HG02938 (cell line): ENCODE data around the gene UQCRFS1.

Experiments
- ATAC-seq: cut with Tn5 transposase; IDR thresholded peaks from one replicate; pipeline ENCODE4 v1.9.1; 2021; ENCODE audit warnings: mild to moderate bottlenecking, moderate library complexity; ENCODE audit not compliant: unreplicated experiment

The UQCRFS1 gene

GRCh38 chr19:29170554-29170953 is 42.4 kb downstream of the UQCRFS1 start:
- ATAC-seq, result no peak

DNA sequence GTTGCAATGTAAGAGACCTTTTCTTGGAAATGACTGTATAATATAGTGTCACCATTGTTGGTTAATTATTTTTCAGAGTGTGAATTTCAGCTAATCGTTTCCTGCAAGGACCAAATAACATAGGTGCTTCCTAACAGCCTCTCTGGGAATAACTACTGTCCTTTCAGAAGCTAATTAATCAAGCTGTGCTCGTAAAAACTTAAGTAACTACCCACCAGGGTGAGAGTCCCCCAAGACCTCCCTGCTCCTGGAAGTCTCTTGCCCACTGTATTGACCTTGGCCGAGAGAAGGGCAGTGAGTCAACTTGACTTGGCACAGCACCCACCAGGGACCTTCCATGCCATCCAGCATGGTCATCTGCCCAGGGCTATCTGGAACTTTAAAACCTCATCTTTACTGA is 50.3 kb downstream of the UQCRFS1 start:
- ATAC-seq, result no peak

GRCh38 chr19:29155683-29156082 is 57.3 kb downstream of the UQCRFS1 start:
- ATAC-seq, result no peak
